GM21723 (cell line): ENCODE measurements around the gene GHR.

Source experiments
- ATAC-seq: cut with Tn5 transposase; IDR thresholded peaks from one replicate; pipeline ENCODE4 v1.9.1; 2021; ENCODE audit warnings: mild to moderate bottlenecking, moderate library complexity; ENCODE audit not compliant: unreplicated experiment

The GHR gene

DNA sequence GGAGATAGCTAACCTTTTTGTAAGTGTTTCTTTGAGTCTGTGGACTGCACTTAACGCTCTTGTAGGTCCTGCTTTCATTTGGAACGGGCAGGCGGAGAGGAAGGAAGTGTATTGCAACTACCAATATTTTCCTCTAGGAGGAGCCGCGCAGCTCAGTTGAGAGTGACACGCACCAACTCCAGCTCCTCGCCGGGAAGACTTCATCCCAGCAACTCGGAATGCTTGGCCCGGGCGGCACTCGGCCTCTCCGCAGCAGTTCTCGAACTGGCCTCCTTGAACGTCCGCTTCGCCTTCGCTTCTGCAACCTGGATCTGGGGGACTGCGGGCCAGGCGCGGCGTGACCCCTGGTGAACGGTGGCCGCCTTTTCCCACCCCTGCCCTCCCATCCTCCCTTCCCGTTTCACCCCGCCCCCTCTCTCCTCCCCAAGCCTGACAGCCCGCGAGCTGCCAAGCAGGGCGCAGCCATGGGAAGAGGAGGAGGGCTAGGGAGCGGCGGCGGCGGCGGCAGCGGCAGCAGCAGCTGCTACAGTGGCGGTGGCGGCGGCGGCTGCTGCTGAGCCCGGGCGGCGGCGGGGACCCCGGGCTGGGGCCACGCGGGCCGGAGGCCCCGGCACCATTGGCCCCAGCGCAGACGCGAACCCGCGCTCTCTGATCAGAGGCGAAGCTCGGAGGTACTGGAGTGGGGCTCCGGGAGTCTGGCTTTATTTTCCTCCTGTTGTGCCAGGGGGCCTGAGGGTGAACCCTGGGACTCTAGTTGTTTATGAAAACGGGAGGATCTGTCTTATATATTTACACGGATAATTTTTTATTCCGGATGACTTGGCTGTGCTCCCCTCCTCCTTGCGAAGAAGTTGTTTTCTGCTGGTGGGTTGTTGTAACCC, at the start of gene GHR:
GHR (plus strand) TSS at position 155 of the 881 bp plus-strand sequence. CDS start 142,436 bp downstream, outside the sequence.
- peak; percentile 91 for ATAC-seq

DNA sequence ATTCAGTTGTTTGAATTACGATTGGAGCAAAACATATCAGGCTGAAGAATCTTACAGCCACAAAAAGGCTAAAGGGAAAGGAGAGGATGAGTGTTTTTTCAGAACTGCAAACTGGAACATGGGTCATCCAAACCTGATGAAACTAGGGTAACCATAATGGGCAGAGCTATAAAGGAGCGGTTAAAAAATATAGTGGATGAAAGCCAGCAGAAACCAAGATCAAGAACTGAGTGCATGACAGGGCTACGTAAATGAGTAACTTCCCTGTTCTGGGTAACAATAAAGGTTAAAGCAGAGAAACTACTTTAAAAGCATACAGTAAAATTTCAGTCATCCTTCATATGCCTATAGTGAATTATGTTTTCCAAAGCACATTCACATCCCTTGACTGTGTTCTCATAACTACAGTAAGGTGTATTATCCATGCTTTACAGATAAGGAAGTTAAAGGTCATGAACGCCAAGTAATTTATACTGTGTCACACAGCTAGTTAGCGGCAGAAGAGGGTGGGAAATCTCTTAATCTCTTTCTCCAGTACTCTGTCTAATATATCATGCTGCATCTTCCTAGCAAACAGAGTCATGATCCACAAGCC, 48.5 kb upstream of the GHR start:
- ATAC-seq: no peak

DNA sequence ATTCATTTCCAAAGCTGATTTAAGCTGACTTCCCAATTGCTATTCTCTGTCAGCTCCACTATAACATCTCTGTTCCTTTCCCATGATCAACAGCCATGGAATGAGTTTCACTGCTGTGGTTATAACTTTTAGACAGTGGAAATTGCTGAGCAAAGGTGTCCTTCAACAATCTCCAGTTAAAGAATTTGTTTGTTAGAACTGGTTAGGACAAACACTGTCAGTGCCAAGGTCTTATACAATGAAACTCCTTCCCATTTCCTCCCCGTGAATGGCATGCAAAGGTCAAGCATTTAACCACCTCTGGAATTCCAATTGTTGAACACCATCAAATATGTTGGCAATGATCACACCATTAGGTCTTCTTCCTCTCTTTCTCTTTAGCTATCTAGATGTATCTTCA, 45.7 kb upstream of the GHR start:
- ATAC-seq: no peak

DNA sequence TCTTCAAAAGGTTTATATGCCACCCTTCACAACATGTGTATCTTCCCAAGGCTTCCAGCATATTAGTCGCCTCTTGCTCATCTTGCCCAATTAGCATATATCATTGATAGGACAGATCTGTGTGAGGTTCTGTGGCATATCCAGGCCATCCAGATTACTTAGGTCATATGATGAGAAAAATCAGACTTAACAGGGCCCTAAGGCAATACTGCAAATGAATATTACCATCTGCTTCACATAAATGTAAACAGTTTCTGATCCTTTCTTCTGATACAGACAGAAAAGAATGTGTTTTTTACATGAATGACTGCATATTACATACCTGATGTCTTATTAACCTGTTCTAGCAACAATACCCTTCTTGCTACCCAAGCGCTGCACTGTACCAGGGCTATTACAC, 41.3 kb upstream of the GHR start:
- ATAC-seq: no peak

DNA sequence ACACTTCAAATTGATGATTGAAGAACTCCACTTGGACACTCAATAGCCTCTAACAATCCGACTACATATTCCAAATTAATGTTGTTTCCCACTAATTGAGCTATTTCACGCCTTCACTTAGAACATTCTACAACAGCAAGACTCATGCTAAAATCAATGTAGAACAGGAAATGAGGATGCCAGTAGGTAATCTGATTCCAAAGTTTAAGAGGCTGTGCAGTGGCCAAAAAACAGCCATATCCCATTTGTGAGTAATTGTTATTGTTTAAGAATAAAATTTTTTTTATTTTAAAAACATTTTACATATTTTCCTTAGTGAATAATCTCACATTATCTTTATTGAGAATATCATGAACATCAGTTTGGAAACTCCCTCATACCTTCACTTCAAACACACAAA, 35.7 kb upstream of the GHR start:
- ATAC-seq: no peak

DNA sequence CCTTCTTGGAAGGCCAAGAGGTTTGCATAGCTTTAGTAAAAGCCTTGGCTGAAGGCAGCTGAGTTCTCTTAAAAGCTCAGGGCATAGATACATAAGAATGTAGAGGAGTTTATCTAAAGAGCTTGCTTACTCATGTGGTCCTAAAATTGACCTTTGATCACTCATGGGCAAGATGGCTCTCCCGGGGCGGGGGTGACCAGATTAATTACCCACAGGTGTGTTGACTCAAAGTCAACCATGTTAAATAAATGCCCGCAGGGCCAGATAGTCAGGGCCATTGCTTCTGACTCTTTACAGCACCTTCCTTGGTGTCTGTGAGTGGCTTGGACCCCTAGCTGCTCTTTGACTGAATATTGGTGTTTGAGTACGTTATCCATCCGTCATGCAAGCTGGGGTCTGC, 33.1 kb upstream of the GHR start:
- ATAC-seq: no peak

DNA sequence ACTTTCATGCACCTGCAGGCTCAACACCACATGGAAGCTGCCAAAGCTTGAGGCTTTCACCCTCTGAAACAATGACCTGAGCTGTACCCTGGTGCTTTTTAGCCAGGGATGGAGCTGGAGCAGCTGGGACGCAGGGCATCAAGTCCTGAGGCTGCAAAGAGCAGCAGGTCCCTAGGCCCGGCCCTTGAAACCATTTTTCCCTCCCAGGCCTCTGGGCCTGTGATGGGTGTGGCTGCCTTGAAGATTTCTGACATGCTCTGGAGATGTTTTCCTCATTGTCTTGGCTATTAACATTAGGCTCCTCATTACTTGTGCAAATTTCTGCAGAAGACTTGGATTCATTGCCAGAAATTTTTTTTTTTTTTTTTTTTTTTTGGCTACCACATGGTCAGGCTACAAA, 30.3 kb upstream of the GHR start:
- no peak for ATAC-seq

DNA sequence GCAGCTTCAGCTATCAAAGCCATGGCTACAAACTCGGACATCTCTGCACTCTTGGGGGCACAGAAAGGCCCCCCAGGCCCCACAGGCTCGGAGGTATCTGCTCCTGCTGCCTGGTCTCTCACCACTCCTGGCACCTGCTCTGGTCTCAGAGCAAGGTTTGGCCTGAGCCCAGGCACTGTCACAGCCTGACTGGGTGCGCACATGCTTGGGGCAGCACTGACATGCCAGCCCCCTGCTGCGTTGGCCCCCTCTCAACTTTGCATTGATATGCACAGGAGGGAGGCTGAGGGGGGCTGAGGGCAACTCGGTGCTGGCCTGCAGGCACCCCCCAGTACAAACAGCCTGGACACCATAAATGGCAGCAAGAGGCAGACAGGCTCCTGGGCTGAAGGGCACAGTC, 27.1 kb upstream of the GHR start:
- no peak for ATAC-seq

DNA sequence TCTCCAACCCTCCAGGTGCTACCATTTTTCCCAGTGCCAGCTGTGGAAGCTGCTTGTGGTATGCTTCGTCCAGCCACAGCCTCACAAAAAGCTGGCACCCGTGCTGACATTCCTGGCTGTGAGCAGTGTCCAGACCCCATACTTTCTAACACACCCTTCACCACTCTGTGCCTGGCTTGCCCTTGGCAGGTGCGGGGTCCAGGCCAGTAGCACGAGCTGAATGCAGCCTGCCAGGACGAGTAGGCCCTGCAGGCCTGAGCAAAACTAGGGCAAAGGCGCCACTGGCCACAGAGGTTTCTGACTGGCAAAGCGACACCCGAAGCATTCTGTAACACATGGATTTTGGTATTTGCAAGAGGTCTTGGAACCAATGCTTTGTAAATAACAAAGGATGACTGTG, 26.0 kb upstream of the GHR start:
- ATAC-seq: no peak

DNA sequence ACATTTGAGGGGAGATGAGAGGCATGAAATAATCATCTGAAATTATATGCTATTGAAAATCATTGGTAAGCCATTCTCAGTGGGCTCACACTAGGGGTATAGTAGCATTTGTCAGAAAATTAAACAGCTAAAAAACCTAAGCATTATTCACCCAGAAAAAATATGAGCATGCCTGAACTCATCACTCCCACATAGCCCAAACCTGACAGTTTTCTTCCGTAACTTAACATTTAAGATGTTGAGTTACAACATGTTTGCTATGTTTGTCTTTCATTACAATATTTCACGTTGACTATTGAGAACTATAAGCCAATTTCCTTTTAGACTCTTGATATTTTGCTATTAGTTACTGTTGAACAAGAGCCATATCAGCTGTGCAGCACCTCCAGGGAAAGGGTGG, 23.5 kb upstream of the GHR start:
- no peak for ATAC-seq

DNA sequence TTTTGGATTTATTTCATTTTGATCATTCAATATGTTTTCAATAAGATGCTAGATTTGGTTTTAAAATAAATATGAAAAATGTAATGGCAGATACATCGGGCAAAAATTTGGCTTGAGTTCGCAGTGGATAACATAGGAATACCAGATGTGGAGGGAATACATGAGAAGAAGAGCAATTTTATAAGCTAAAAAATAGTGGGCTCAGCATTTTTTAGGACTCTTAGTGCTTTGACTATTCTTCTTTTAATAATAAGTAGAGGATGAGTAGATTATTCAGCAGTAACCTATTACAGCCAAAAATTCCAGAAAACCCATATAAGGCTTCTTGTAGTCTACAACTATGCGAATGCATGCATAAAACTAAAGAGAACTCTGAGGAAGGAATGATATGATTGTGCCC, 22.8 kb upstream of the GHR start:
- no peak for ATAC-seq

DNA sequence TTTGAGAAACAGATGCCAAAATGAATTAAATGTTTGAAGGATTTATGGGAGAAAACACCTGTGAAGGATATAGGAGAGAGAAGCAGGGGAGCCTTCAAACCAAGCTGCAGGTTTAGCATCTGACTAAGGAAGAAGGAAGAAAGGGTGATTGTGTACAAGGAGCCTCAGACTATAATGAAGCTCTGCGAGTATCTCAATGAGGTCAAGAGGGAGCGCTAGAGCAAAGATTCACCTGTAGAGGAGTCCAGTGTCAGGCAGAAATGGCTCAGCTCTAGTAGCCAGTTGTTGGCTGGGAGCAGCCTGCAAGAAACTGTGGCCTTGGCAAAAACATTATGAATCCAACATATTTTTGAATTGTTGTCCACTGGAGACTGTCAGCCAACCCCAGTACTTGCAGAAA, 20.0 kb upstream of the GHR start:
- ATAC-seq: no peak

DNA sequence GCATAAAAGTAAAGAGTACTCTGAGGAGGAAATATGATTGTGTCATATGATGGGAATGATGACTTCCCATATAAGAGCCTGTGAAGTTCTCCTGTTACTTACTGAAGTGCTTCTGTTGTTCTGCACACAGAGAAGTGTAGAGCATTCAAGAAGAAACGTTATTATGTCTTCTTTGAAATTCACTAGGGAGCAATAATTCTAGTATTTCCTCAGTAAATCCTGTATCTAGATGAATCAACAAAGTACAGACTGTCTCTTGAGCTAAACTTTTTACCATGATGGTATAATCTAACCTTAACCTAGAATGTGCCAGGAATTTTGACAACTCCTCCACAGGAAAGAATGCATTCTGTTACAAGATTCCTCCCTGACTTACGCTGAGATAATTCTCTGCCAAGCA, 18.9 kb upstream of the GHR start:
- ATAC-seq: no peak

DNA sequence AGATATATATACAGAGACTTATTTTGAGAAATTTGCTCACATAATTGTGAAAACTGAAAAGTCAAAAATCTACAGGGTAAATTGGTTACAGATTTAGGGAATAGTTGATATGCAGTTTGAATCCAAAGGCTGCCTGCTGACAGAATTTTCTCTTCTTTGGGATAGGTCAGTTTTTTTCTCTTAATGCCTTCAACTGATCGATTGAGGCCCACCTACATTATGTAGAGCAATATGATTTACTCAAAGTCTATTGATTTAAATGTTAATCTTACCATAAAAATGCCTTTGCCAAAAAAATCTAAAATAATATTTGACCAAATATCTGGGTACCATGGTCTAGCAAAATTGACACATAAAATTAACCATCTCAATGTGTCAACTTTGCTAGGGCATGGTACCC, 3.9 kb upstream of the GHR start:
- no peak for ATAC-seq

DNA sequence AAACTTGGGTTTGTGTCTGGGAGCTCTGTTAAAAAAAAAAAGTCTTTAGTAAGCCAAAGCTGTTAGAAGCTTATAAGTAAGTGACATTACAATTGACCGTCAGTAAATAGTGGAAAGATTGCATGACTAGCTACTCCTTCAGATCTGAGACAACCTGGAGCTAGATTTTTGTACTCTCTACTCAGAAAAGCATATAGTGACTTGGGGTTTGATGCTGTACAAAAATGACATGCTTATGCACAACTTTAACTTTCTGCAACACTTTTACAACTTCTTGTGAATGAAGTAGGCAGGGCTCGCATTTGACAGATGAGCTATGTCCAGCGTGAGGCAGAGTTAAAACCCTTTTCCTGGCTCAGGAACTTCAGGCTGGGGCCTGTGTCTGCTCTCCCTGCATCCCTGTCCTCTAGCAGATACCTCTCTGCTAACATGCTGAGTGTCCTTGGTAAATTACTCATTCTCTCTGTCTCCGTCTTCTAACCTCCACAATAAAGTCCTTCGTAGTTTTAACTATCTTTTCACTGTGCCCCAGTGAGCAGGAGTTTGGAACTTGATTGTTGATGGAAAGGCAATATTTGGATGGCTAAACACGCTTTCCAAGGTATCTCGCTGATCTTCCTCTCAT, 471 bp upstream of the GHR start:
- ATAC-seq: no peak

DNA sequence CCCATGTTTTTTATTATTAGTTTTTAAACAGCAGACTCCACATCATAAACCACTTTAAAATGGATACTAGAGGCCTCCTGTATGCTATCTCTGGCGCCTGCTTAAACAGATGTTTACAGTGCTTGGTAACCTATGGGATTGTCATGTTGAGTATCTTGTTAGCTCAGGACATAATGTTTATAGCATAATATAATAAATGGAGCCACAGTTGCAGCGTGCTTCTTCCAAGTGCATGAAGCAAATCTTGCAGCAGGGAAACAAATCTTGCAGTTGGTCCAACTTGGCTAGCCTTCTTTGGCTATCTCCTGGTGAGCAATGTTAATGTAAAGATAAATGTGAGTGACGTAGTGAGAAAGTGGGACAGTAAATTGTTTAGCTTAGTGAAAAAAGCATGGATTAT, 2.8 kb downstream of the GHR start:
- no peak for ATAC-seq

DNA sequence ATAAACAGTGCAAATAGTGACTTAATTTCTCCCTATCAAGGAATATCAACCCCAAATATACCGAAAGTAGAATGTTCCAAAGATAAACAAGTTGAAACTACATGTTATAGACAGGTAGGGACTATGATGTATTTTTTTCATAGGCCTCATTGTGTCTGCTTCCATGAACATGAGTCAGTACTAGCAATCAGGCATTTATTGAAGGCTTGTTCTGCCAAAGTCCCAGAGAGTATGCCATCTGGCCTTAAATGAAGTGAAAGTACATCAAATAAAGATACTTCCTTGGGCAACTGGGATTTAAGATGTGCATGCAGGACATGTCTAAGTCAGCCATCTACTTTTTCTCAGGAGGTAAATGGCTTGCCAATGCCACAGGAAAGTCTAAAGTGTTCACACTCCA, 6.5 kb downstream of the GHR start:
- no peak for ATAC-seq

DNA sequence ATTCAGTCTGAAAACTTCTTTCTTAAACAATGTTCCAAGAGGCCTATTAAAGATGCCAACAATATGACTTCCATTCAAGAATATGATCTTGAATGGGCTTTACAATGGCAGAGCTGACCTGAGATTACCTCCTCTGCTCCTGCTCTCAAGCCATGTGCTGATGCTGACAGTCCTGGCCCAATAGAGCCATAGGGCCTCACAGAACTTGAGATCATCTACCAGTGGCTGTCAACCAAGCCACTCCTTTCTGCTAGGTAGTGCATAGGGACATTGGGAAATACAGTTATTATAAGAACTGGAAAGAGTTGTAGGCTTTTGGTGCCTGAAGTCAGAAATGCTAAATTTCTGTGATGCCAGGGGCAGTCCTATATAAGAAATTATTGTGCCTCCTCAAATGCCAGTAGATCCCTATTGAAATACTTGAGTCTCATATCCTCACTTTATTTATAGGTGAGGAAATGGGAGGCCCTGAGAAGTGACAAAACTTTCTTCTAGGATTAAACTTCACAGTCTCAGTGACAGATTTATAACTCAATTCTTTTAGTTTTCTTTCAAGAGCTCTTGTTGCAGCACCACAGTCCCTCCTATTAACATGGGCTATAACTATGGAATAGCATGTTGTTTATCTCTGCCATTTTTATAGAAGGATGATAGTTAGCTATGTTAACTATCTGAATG, 10.9 kb downstream of the GHR start:
- ATAC-seq: no peak

DNA sequence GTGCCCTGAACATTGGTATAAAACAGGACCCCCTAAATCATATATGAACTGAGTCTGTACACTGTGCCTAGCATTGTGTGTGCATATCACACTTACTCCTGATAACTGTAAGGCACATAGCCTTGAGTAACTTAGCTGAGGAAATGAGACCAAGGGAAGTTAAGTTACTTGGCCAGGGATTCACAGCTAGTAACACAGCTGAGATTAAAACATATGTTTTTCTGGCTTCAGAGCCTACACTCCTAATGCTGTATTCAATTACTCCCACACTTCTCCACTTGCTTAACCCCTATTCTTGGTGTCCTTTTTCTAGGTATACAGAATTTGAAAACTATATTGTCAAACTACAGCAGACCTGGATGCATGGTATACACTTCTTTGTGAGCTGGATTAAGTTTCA, 12.8 kb downstream of the GHR start:
- no peak for ATAC-seq

DNA sequence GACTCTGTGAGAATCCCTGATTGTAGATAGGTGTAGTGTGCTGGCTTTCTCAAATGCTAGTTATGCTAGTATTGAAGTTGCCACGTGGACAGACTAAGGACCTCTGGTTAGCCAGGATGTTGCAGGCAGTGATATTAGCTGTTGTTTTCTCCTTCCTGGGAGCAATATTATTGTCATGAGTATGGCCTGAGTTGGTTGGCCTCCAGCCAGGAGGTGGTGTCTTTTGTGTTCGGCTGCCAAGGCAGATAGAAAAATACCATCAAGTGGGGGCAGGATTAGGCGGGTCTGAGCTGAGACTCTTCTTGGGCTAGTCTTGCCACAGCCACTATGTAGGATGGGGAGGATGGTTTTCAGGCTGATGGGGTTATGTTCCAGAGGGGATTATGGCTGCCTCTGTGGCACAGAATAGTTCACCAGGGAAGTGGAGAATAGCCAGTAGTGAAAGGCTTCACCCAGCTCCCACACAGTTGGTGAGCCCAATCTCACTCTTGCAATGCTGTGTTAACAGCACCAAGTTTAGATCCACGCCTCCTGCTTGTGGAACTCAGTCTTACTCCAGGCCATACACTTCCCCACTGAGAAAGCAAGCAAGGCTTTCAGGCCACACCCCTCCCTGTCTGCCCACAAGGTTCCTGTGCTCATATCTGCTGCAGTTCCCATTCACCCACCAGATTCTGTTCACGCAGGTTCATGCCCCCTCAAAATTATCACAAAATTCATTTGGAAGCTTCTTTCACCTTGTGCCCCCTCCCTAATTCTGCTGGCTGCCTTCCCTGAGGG, 31.2 kb downstream of the GHR start:
- no peak for ATAC-seq

DNA sequence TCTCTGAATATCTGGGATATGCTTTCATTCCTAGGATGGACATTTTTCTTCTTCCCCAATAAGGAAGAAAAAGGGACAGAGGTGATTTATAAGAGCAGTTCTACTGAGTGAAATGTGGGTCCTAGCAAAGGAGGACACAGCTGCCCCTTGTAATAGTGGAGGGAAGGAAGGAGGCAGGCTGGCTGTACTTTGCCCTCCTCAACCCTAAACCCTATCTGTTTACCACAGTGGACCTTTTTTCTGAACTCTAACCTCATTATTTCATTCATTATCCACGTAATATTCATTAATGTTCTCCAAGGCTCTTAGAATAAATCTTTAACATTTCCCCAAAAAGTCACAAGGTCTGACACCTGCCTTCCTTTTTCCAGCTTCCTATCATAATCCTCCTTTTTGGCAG, 37.8 kb downstream of the GHR start:
- no peak for ATAC-seq
